HG02763 (cell line): ENCODE measurements around the gene GNLY.

ENCODE experiments used
- ATAC-seq: cut with Tn5 transposase; IDR thresholded peaks from one replicate; pipeline ENCODE4 v1.9.1; 2021; ENCODE audit warnings: mild to moderate bottlenecking, moderate library complexity; ENCODE audit not compliant: unreplicated experiment

GNLY gene

GRCh38 chr2:85723707-85724360 is 29.7 kb downstream of the GNLY start:
- no peak for ATAC-seq

GRCh38 chr2:85724731-85725181 is 30.6 kb downstream of the GNLY start:
- no peak for ATAC-seq

- no peak for ATAC-seq
Measured at GRCh38 chr2:85725451-85725850, 31.3 kb downstream of the GNLY start.

- no peak for ATAC-seq
Measured at GRCh38 chr2:85727798-85728197, 33.6 kb downstream of the GNLY start.

- no peak for ATAC-seq
Measured at GRCh38 chr2:85728342-85728741, 34.2 kb downstream of the GNLY start.

- ATAC-seq: peak; percentile 64
Measured at GRCh38 chr2:85728883-85729824, 35.0 kb downstream of the GNLY start.

- ATAC-seq: no peak
Measured at GRCh38 chr2:85729825-85730510, 35.8 kb downstream of the GNLY start.

GRCh38 chr2:85730686-85731230 is 36.6 kb downstream of the GNLY start:
- ATAC-seq: no peak

- ATAC-seq: no peak
Measured at GRCh38 chr2:85731606-85732005, 37.4 kb downstream of the GNLY start.

GRCh38 chr2:85732467-85733120 is 38.4 kb downstream of the GNLY start:
- ATAC-seq: no peak

GRCh38 chr2:85733121-85733960 is 39.2 kb downstream of the GNLY start:
- ATAC-seq: no peak

GRCh38 chr2:85734015-85734414 is 39.9 kb downstream of the GNLY start:
- ATAC-seq: no peak

GRCh38 chr2:85734942-85735608 is 40.9 kb downstream of the GNLY start:
- ATAC-seq: no peak

GRCh38 chr2:85735691-85736090 is 41.5 kb downstream of the GNLY start:
- no peak for ATAC-seq

- ATAC-seq: no peak
Measured at GRCh38 chr2:85736456-85737355, 42.5 kb downstream of the GNLY start.

- ATAC-seq: no peak
Measured at GRCh38 chr2:85737481-85737880, 43.3 kb downstream of the GNLY start.

GRCh38 chr2:85737961-85738360 is 43.8 kb downstream of the GNLY start:
- no peak for ATAC-seq

GRCh38 chr2:85740193-85740592 is 46.0 kb downstream of the GNLY start:
- ATAC-seq: no peak
